Activated gamma-delta T cell treated with anti-CD3 and anti-CD28 coated beads, Interleukin-2, amount 50 U/mL, for 16 hours (primary cell): ENCODE measurements around the gene MYO1E.
"Not testable (repeated sequence)": the region's sequence is repeated elsewhere in the genome, so short reads cannot be mapped to it uniquely, and the experiment has no call there.

ENCODE experiments used
- DNase-seq: peaks from one replicate; pipeline ENCODE4 v3.0.0-alpha.2; 2020; ENCODE audit warnings: low read depth

The MYO1E gene

GRCh38 chr15:59162080-59162479 is 210.6 kb downstream of the MYO1E start:
- not testable (repeated sequence) for DNase-seq

GRCh38 chr15:59160880-59161593 is 211.6 kb downstream of the MYO1E start:
- no peak for DNase-seq

- DNase-seq, result no peak
These were observed 213.5 kb downstream of the MYO1E start for GRCh38 chr15:59159210-59159609.

GRCh38 chr15:59158701-59159034 is 214.0 kb downstream of the MYO1E start:
- no peak for DNase-seq

- DNase-seq, result no peak
These were observed 214.6 kb downstream of the MYO1E start for GRCh38 chr15:59157840-59158700.

- DNase-seq, result no peak
These were observed 215.3 kb downstream of the MYO1E start for GRCh38 chr15:59157396-59157795.

- DNase-seq, result no peak
These were observed 217.2 kb downstream of the MYO1E start for GRCh38 chr15:59155431-59155830.

- no peak for DNase-seq
These were observed 218.4 kb downstream of the MYO1E start for GRCh38 chr15:59154243-59154642.

GRCh38 chr15:59153466-59153865 is 219.2 kb downstream of the MYO1E start:
- DNase-seq, result no peak

GRCh38 chr15:59152694-59153450 is 219.8 kb downstream of the MYO1E start:
- no peak for DNase-seq

- DNase-seq, result no peak
These were observed 222.5 kb downstream of the MYO1E start for GRCh38 chr15:59150185-59150584.

- DNase-seq, result no peak
These were observed 224.4 kb downstream of the MYO1E start for GRCh38 chr15:59148153-59148833.

GRCh38 chr15:59147666-59148065 is 225.0 kb downstream of the MYO1E start:
- DNase-seq, result no peak

- not testable (repeated sequence) for DNase-seq
These were observed 228.1 kb downstream of the MYO1E start for GRCh38 chr15:59144594-59144993.

- no peak for DNase-seq
These were observed 229.4 kb downstream of the MYO1E start for GRCh38 chr15:59143281-59143680.

GRCh38 chr15:59140422-59141226 is 232.0 kb downstream of the MYO1E start:
- no peak for DNase-seq

- DNase-seq, result peak; percentile 24
These were observed 234.4 kb downstream of the MYO1E start for GRCh38 chr15:59138243-59138642.

- no peak for DNase-seq
These were observed 235.1 kb downstream of the MYO1E start for GRCh38 chr15:59137566-59137965.

- no peak for DNase-seq
These were observed 238.7 kb downstream of the MYO1E start for GRCh38 chr15:59133929-59134427.

GRCh38 chr15:59131969-59132562 is 240.6 kb downstream of the MYO1E start:
- no peak for DNase-seq

- DNase-seq, result no peak
These were observed 241.2 kb downstream of the MYO1E start for GRCh38 chr15:59131456-59131855.
